ENCODE results near the gene PPM1J.

The PPM1J gene

GRCh38 chr1:112685913-112686312, 29.2 kb downstream of the PPM1J start:
- Histone ChIP-seq H3K27me3 (ENCODE audit: insufficient read depth, poor library complexity, severe bottlenecking) (no peaks in the 10 kb centered on the region), H3K4me1 (ENCODE audit: insufficient read depth, poor library complexity, severe bottlenecking) (peaks cover 15% of the 10 kb centered on the region), H3K36me3 (ENCODE audit: low read depth) (peaks cover 40% of the 10 kb centered on the region), H3K27ac (ENCODE audit: poor library complexity, severe bottlenecking) (peak overlapping the region; percentile 60), H3K9me3 (ENCODE audit: severe bottlenecking) (no peaks in the 10 kb centered on the region), H3K4me3 (ENCODE audit: severe bottlenecking) (no peak overlapping the region)
- DNase-seq (ENCODE audit: low spot score), result no peak
- ATAC-seq (ENCODE audit: low read depth), result no peak
- TF ChIP-seq CTCF (IDR thresholded peaks at IDR 0.05; ENCODE audit: poor library complexity, severe bottlenecking), result no peak

- TF ChIP-seq CTCF (IDR thresholded peaks at IDR 0.05; ENCODE audit: poor library complexity, severe bottlenecking), result no peak
- no peak for DNase-seq (ENCODE audit: low spot score)
- H3K27me3 ChIP-seq (ENCODE audit: insufficient read depth, poor library complexity, severe bottlenecking), result no peaks in the 10 kb centered on the region
- H3K4me1 ChIP-seq (ENCODE audit: insufficient read depth, poor library complexity, severe bottlenecking), result peaks cover 6% of the 10 kb centered on the region
- H3K27ac ChIP-seq (ENCODE audit: poor library complexity, severe bottlenecking), result no peak overlapping the region
- H3K9me3 ChIP-seq (ENCODE audit: severe bottlenecking), result no peaks in the 10 kb centered on the region
- ATAC-seq (ENCODE audit: low read depth), result no peak
- 0 out of 2 replicates have a peak, but pooled peaks cover 9% of the 10 kb centered on the region for H3K36me3 ChIP-seq (ENCODE audit: low read depth)
- H3K4me3 ChIP-seq (ENCODE audit: severe bottlenecking), result no peak overlapping the region
Measured at GRCh38 chr1:112678605-112679004, 36.5 kb downstream of the PPM1J start.

- Histone ChIP-seq H3K36me3 (ENCODE audit: low read depth) (0 out of 2 replicates have a peak, but pooled peaks cover 5% of the 10 kb centered on the region), H3K4me3 (ENCODE audit: severe bottlenecking) (no peak overlapping the region), H3K27me3 (ENCODE audit: insufficient read depth, poor library complexity, severe bottlenecking) (no peaks in the 10 kb centered on the region), H3K4me1 (ENCODE audit: insufficient read depth, poor library complexity, severe bottlenecking) (peaks cover 6% of the 10 kb centered on the region), H3K9me3 (ENCODE audit: severe bottlenecking) (no peaks in the 10 kb centered on the region), H3K27ac (ENCODE audit: poor library complexity, severe bottlenecking) (no peak overlapping the region)
- DNase-seq (ENCODE audit: low spot score) (no peak), ATAC-seq (ENCODE audit: low read depth) (no peak)
- TF ChIP-seq CTCF (IDR thresholded peaks at IDR 0.05; ENCODE audit: poor library complexity, severe bottlenecking), result no peak
Measured at GRCh38 chr1:112677501-112677900, 37.6 kb downstream of the PPM1J start.

GRCh38 chr1:112676543-112676942, 38.6 kb downstream of the PPM1J start:
- Histone ChIP-seq H3K27ac (ENCODE audit: poor library complexity, severe bottlenecking) (no peak overlapping the region), H3K4me3 (ENCODE audit: severe bottlenecking) (no peak overlapping the region)

More at GRCh38 chr1:112676543-112676942, 38.6 kb downstream of the PPM1J start:
- no peaks in the 10 kb centered on the region for H3K9me3 ChIP-seq (ENCODE audit: severe bottlenecking)
- DNase-seq (ENCODE audit: low spot score) (no peak), ATAC-seq (ENCODE audit: low read depth) (no peak)
- TF ChIP-seq CTCF (IDR thresholded peaks at IDR 0.05; ENCODE audit: poor library complexity, severe bottlenecking), result no peak
- no peaks in the 10 kb centered on the region for H3K27me3 ChIP-seq (ENCODE audit: insufficient read depth, poor library complexity, severe bottlenecking)
- H3K36me3 ChIP-seq (ENCODE audit: low read depth), result peaks cover 9% of the 10 kb centered on the region; the same call in 1 of the 2 replicates
- peaks cover 6% of the 10 kb centered on the region for H3K4me1 ChIP-seq (ENCODE audit: insufficient read depth, poor library complexity, severe bottlenecking)
